Activated CD4-positive, alpha-beta T cell treated with anti-CD3 and anti-CD28 coated beads, Interleukin-2, Interleukin-4, amounts not matched to agents 100 ng/mL and 50 ng/mL, durations not matched to agents 16 hours and 8 hours (primary cell): ENCODE results near the gene PLCD1.
"Not testable (repeated sequence)": the region's sequence is repeated elsewhere in the genome, so short reads cannot be mapped to it uniquely, and the experiment has no call there.

ENCODE experiments used
- DNase-seq: peaks from one replicate; pipeline ENCODE4 v3.0.0-alpha.2; 2020; ENCODE audit warnings: low spot score

The PLCD1 gene

DNA sequence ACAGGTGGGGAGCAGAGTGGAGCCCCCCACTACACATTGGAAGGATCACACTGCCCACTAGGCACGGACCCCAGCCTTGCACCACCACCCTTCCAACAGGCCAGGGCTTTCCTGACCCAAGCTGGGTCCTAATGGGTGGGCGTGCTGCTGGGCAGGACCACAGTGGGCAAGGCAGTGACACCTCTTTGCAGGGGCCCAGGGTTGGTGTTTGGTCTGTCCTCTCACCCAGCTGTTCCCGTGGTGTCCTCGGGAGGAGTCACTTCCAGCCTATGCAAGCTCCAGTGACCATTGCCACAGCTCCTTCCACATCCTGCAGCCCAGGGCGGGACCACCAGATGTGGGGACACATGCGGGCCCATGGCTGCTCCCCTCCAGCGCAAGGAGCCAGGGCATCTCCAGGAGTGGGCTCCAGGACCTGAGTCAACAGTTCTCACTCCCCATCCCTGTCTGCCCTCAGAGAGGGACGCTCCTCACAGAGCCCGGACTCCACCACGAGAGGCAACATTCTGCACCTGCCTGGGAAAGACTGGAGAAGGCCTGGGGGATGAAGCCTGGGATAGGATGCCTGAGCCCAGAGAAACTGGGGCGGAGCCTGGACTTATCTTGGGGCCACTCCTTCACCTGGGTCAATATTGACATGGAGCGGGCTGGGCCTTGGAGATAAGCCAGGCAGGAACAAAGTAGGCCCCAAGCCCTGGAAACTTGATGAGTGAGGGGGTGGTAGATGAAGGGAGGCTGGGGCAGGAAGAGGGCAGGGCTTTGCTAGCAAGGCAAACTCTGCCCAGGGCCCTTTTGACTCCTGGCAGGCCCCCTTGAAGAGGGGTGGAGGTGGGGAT, 42.7 kb downstream of the PLCD1 start:
- DNase-seq: no peak

DNA sequence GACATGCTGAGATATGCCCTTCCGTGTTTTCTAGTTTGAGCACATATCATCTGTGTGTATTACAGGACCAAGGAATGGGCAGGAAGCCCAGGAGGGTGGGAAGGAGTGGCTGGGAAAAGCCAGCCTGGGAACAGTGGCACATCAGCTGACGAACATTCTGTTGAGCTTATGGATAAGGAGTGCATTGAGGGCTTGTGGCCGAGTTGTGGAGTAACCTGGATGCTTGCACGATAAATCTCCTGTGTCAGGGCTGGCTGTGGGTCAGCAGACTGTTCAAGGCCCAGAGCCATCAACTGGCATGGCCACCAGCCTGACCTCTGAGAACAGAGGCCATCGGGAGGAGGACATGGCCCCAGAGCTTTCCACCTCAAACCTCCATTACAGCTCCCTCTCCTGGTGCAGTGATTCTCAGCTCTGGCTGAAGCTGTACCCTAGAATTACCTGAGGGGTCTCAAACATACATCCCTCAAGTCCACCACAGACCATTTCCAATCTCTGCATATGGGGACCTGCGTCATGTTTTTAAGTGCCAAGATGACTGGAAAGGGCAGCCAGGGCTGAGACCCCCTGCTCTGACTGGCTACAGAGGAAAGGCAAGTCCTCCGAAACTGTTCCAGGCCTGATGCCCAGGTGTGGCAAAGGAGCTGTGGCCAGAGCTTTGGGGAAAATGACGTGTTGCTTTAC, 43.7 kb downstream of the PLCD1 start:
- no peak for DNase-seq

DNA sequence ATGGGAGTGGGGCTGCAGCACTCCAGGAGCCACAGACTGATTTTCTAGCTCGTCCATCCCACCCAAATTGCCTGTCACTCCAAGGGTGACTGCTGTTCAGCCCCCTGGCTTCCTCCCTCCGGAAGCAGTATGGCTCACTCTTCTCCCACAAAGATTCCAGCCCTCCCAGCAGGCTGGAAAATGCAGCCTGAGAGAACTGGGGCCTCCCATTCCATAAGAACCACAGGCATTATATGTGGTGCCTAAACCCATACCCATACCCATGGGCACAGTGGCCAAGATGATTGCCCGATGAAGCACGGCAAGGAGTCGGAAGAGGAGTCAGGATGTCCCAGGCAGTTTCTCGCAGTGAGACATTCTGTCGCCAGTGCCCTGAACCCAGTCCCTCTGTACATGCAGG, 44.8 kb downstream of the PLCD1 start:
- DNase-seq: no peak

DNA sequence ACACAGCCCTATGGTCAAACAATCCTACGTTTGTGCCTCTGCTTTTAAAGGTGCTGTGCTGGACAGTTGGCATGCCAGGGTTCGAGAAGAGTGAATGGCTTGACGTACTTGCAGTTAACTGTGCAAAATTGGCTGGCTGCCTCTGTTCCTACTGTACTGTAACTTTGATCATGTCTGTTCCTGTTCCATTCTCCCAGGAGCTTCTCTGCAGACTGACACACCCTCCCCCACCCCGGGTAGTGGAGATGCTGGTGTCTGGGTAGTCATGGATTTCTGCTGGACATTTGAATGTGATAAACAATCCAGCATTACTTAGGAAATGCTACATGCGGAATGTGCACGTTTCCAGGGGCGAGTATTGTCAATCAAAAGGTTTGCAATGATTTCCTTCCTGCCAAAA, 45.4 kb downstream of the PLCD1 start:
- no peak for DNase-seq

DNA sequence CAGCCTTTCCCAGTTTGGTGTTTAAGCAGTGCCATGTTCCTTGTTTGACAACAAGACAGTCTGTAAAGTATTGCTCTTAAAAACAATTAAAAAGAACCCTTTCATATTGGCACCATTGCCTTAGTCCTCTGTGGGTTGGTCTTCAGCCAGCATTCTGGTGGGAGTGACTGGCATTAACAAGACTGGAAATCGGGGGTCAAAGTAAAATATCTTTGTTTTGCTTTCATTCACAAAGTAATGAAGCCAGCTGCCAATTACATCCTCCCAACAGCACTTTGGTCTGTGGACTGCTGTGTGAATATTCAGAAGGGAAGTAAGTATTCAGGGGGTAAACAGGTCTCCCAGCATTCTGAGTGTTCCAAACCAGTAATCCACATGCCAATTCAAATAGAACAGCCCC, 47.1 kb downstream of the PLCD1 start:
- no peak for DNase-seq

DNA sequence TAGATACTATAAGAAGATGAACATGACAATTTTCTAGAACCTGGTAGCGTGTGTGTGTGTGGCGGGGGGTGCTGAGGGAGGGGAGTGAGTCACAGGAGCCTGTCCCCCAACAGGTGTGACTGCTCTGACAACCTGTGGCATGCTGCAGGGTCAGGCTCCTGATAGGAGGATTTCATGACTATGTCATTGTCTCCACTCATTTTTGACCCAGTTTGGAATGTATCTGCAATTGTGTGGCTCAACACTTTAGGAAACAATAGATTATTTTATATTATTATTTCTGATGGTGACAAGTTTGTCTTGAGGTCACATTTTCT, 48.1 kb downstream of the PLCD1 start:
- no peak for DNase-seq

DNA sequence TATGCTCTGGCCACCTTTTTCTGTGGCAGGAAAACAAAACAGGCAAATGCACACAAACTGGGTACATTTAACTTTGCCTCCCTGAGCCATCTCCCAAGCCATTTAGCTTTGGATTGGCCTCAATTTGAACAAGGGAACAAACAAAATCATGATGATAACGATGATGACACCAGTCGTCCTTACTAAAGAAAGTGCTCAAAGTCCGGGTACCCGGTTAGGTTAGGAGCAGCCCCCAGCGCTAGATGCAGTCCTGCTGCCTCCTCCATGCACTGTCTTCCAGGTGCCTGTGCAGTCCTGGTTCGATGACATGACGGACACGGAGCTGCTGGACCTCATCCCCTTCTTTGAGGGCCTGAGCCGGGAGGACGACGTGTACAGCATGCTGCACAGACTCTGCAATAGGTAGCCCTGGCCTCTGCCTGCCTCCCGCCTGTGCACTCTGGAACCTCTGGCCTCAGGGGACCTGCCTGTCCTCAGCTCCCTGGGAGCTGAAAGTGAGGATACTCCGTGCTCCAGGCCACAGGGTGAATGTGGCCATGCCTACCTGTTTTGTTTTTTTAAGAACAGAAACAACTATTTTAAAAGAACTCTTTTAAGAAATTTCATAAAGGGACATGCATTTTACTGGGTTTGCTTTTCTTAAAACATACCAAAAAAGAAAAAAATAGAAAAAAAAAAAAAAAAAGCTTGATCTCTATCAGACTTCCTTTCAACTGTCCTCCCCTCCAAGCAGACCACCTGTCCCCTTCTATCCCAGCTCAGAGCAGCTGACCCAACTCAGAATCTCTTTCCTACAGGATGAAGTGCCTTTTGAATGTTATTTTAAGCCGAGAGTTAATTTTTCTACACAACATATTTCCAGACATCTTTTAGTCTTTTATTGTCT, 48.7 kb downstream of the PLCD1 start:
- no peak for DNase-seq

DNA sequence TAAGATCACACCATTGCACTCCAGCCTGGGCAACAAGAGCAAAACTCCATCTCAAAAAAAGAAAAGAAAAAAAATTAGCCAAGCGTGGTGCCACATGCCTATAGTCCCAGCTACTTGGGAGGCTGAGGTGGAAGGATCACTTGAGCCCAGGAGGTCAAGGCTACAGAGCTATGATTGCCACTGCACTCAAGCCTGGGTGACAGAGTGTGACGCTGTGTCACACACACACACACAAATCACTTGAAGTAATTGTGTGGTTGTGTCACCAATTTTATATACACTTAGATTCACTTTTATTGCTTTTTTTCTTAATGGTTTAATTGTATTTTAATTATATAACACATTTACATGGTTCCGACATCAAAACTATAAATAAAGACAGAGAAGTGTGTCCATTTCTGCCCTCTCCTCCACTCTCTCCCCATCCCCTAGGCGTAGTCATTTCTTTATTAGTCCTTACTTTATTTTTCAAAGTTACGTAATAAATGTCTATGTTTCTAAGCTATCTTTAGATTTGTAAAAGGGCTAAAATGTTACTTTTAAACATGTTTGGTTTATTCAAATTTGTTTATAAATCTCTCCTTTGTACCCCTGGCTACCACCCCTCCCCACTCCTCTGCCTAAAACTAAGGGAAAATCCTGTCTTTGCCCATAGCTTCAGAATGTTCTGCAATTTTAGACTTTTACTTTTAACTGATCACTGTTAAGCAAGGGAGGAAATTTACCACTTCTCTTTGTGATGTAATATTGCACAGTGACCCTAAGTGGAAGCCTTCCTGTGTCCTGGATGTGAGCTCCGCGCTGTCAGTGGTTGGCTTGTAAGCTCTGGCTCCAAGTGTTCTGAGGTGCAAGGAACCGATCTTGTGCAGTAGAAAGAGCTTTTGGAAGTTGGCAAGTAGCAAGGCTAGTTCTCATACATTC, 49.6 kb downstream of the PLCD1 start:
- DNase-seq: no peak

DNA sequence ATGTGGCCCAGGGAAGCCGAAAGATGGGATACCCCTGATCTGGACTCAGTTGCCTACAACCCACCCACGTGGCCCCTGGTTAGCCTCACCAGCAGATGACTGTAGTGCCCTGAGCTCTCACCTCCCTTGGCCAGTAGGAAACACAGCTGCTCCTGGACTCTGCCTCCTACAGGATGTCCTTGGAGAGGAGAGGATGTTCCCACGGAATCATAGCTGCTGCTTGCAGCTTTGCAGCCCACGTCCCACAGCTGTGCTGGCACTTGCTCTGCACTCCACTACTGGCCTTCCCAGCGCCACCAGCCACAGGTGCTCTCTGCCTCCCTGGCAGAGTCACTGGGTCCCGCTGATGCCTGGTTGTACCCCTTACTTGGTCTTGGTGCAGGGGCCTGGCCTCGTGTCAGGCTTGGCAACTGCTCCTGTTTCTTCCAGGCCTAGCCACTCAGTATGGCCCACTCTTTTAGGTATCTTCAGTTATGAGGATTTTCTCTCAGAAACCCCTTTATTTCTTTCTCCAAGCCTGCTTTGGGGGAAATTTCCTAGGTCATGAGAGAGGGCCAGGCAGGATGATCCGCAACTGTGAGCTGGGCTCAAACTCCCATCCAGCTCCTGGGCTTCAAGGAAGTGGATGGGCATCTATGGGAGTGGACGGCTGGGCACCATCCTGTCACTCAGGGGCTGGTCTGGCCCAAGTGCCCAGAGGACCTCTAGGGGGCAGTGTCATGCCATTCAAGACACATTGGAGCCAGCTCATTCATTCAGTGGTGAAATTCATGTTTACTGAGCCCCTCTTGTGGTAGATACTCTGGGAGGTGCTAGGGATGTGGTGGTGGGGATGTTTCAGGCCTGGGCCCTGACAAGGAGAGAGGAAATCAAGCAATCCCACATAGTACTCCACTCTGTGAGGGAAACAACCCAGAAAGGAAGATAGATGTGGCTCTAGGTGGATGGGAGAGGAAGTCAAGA, 55.0 kb downstream of the PLCD1 start:
- DNase-seq: peak; percentile 77

DNA sequence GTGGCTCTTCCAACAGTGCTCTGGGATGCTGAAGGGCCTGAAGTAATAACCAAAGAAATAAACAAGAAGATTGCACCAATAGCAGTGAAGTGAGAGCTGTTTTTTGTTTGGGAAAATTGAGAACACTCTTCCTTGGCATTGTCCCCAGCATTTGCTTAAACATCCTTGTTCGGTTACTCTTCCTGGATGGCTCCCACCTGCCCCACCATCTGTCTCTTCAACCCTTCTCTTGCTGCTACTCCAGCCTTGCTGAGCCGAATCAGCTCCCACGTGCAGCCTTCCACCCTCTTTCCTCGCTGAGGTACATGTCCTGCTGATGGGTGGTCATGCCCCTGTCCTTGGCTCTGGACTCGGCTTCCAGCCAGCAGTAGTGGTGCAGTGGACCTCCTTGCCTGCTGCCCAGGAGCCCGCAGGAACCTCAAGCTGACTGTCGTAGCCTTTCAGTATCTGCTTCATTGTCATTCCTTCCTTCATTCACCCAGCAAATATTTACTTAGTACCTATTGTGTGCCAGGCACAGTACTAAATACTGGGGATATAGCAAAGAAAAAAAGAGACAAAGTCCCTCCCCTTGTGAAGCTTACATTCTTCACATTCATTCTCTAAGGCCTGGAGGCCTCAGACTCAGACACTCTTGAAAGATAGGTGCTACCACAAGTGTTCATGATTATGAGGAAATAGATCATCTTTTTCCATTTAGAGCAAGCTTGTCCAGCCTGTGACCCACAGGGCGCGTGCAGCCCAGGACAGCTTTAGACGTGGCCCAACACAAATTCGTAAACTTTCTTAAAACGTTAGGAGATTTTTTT, 56.0 kb downstream of the PLCD1 start:
- no peak for DNase-seq

DNA sequence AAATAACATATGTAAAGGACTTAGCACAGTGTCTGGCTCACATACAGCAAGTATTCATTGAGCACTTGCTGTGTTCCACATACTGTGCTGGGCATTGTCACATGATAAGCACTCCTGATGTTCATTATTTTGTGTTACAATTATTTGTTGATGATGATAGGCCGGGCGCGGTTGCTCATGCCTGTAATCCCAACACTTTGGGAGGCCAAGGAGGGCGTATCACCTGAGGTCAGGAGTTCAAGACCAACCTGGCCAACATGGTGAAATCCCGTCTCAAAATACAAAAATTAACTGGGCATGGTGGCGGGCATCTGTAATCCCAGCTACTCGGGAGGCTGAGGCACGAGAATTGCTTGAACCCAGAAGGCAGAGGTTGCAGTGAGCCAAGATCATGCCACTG, 57.4 kb downstream of the PLCD1 start:
- DNase-seq: not testable (repeated sequence)

DNA sequence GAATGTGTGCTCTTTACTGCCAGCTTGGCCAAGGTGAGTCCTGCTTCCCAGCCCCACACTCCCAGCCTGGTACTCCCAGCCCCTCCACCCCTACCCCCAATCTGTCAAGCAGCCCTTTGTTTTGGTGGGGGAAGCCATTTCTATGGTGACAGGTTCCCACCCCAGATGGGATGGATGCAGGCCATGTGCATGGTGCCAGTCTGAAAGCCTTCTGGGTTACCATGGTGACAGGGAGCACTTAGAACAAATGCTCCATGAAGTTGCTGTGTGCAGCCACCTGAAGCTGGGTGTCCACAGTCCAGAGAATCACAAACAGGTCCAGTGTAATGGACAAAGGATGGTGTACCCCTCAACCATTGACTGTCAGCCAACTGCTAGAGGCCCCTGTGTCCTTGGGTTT, 58.0 kb downstream of the PLCD1 start:
- DNase-seq: no peak

DNA sequence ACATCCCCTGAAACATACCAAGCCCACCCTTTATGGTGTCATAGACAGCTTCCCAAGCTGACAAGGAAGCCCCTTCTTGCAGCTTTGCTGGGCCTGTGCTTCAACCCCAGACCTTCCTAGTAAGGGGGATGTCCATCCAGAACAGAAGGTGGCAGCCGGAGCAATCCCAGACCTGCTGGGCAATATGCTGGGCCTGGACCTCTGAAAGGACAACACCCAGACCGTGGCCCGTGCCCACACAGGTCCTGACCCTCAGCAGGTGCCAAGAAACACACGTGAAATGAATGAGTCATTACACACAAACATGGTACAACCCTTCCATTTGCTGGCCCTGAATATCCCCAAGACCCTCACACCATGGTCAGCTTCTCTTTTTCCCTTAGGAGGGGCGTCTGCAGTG, 58.6 kb downstream of the PLCD1 start:
- no peak for DNase-seq

DNA sequence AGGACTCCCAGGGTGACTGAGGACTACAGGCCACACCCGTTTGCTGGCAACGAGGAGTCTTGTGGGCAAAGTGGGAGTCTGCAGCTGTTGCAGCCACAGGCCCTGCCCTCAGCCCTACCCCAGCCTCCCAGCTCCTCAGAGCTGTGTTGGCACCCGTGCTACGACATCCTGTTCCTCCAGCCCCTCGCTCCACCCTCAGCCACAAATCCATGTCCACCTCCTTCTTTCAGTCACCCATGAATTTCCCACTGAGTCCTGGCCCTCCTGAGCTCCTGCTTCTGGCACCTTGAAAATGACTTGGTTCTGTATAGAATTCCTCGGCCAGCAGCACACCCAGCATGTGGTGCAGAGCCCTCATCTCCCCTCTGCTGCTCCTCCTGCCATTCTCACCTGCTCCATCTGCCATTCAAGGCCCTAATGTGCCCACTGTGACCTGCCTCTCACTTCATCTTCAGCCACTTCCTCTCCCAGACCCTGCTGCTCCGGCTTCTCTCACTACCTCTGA, 59.8 kb downstream of the PLCD1 start:
- no peak for DNase-seq

DNA sequence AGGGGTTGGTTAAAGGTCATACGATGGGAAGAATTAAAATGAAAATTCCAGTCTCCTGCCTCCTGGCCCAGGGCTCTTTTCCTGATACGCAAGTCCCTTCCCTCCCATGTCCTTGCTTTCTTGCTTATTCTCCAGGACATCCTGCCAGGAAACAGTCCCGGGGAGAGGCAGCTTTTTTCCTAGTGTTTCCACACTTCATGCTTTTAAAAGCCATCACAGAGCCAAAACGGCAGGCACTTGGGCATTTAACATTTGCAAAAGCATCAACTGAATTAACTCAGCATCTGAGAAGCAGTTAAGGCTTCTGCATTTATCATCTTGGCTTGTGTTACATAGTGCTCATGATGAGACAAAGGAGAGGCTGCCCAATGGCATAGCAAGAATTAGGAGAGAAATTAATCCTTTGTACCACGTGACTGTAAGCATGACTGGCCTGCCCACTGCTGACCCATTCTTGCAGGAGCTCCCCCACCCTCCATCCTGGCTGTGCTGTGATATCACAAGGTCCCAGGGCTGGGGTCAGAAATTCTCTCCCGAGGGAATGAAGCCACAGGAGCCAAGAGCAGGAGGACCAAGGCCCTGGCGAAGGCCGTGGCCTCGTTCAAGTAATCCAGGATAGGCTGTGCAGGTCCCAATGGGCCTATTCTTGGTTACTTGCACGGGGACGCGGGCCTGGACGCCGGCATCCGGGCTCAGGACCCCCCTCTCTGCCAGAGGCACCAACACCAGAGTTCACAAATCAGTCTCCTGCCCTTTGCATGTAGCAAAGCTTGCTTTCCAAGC, 60.4 kb downstream of the PLCD1 start:
- no peak for DNase-seq

DNA sequence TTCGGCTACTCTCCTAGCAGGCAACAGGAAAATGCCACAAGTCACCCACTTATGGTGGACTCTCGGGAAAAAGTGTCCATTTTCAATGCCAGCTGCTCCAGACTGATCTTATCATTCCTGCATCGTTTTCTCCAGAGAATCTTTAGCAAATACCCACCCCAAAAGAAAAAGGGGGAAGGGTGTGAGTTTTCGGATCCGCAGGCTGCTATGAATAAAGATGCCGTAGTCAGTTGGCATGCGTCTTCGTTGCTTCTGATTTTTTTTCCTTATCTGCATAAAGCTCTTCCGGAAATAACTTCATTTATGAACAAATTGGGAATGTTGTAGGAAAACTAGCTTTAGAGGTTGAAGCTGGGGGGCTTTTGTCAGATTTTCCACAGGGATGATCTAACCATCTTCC, 61.2 kb downstream of the PLCD1 start:
- DNase-seq: no peak

DNA sequence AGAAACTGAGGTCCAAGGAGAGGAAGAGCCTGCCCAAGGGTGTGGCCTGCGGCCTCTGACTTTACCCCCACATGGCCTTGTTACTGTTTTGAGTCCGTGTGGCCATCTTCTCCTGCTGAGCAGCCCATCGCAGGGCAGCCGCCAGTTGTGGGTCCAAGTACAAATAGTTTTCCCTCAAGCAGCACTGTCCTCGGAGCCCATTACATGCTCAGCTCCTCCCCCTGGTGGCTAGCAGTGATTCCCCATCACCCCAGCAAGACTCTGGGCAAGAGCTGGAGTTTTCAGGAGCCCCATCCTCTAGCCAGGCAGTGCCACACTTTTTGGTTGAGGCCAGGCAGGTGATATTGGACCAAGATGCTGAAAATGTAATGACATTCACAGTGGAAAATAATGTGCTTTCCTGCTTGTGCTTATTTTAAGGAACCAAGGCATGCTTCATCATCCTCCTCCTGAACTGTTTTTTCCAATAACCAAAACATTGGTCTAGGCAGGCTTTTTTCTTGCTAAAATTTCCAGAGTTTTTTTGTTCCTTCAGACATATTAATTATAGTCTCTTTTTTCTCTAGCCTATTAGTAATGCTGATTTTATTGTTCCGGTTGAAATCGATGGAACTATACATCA, 62.1 kb downstream of the PLCD1 start:
- DNase-seq: peak; percentile 57

DNA sequence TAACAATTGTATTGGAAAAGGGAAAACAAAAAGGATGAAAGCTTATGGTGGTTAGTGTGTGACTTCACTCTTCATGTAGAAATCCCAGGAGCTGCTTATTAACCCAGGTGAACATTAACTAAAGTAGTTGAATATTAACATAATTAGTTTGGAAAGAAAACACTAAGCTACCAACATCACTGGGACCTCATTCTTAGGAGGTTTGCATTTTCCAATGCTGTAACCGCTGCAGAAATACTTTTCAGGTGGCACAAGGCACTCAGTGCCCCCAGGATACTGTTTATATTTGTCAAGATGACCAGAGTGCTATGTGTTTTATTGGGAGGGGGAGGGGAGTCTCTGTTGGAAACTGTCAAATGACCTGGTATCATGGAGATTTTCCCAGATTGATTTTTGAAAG, 64.7 kb downstream of the PLCD1 start:
- DNase-seq: no peak
